H1 (cell line): ENCODE results near the gene NRP2. TPM values are rescaled to one million over a fixed set of nuclear protein-coding genes. Genes with fewer than 3 reads are reported as not detected.

ENCODE experiments used
- BACH1 ChIP-seq: IDR thresholded peaks from 2 replicates; pipeline ENCODE4 v1.6.1; 2012; ENCODE audit warnings: low read length, improper control_type of control experiment
- GABPA ChIP-seq: IDR thresholded peaks from 2 replicates; pipeline ENCODE4 v1.6.1; 2011; ENCODE audit warnings: mild to moderate bottlenecking, low read length, moderate library complexity, borderline replicate concordance; ENCODE audit not compliant: insufficient read depth
- JUN ChIP-seq: IDR thresholded peaks from 2 replicates; pipeline ENCODE4 v1.6.1; 2011; ENCODE audit warnings: low read depth, mild to moderate bottlenecking, improper control_type of control experiment, low read length
- MAFK ChIP-seq: IDR thresholded peaks from 2 replicates; pipeline ENCODE4 v1.6.1; 2012; ENCODE audit warnings: low read depth, mild to moderate bottlenecking, improper control_type of control experiment, low read length
- PHF8 ChIP-seq: fragments of 200-600 bp; sonication (generic); conservative IDR thresholded peaks from 2 replicates; pipeline ENCODE4 v1.7.1; 2012; ENCODE audit warnings: low read depth, mild to moderate bottlenecking, inconsistent platforms, low read length, moderate library complexity
- SP2 ChIP-seq: IDR thresholded peaks from 2 replicates; pipeline ENCODE4 v1.6.1; 2012; ENCODE audit warnings: mild to moderate bottlenecking, low read length, inconsistent platforms
- polyA plus RNA-seq, 7 experiments: library from polyadenylated mRNA; depleted of rRNA in 3 of 7; stranded (reverse) in 5 of 7; unstranded in 2 of 7; fragments of >200 nt in 5 of 7; fragments of 200-250 nt in 2 of 7; gene quantifications; 1 replicate in 5 of 7; 2 replicates in 1 of 7; 4 replicates in 1 of 7; pipeline versions ENCODE4 v1.2.1 to v1.2.3, GENCODE V29; 2011 to 2013; ENCODE audit warnings: missing spikeins in 2 of 7, mixed read lengths in 2 of 7
- total RNA-seq: library from RNA; stranded (reverse); fragmentation: NEBNext Ultra II Directional; extraction: Animal tissue kit (Norgen Biotek cat#: 25700); gene quantifications from 2 replicates; pipeline ENCODE4 v1.2.1, GENCODE V29; 2021

The NRP2 gene
- total and polyA plus RNA-seq, 2 of the 8 experiments (the other 6 are each of a cell fraction or from before 2014, with no cell fraction given): 32.0 to 37.8 TPM

- no peak for TF ChIP-seq JUN
- TF ChIP-seq MAFK: no peak
- no peak for TF ChIP-seq GABPA
- TF ChIP-seq PHF8: no peak
- TF ChIP-seq SP2: no peak
- TF ChIP-seq BACH1: no peak
Observed at GRCh38 chr2:205781244-205781931, 99.1 kb downstream of the NRP2 start (continued).
